Natural killer cell (primary cell): ENCODE data around the gene TMEM170B. TPM values are rescaled to one million over a fixed set of nuclear protein-coding genes. Genes with fewer than 3 reads are reported as not detected.

Experiments used
- ATAC-seq, 3 donors: fragments of 150-1000 bp in 2 of 3; fragments of 200-7000 bp in 1 of 3; cut with Tn5 transposase; 1 replicate in 1 of 3; 2 replicates in 2 of 3; pipeline ENCODE4 v1.10.0; 2021; ENCODE audit warnings: mild to moderate bottlenecking in 2 of 3, moderate library complexity in 2 of 3
- DNase-seq, 2 donors: peaks; one replicate each; pipeline versions ENCODE4 v3.0.0 to v3.0.0-alpha.2; 2013 to 2021; ENCODE audit warnings: mixed read lengths in 1 of 2
- H3K27ac ChIP-seq: one replicate; pipeline ENCODE4 v1.5.1; 2013; ENCODE audit warnings: mild to moderate bottlenecking, low read length
- H3K27me3 ChIP-seq: one replicate; pipeline ENCODE4 v1.6.1; 2013; ENCODE audit warnings: low read length; ENCODE audit not compliant: control insufficient read depth, insufficient read depth
- H3K36me3 ChIP-seq: one replicate; pipeline ENCODE4 v1.6.1; 2013; ENCODE audit warnings: low read length; ENCODE audit not compliant: control insufficient read depth, insufficient read depth
- H3K4me1 ChIP-seq: one replicate; pipeline ENCODE4 v1.6.1; 2013; ENCODE audit warnings: low read length; ENCODE audit not compliant: control insufficient read depth, insufficient read depth
- H3K4me3 ChIP-seq: one replicate; pipeline ENCODE4 v1.5.1; 2013; ENCODE audit warnings: low read length
- H3K9me3 ChIP-seq: one replicate; pipeline ENCODE4 v1.6.1; 2013; ENCODE audit warnings: low read length; ENCODE audit not compliant: control insufficient read depth, insufficient read depth
- H3K27ac Mint-ChIP-seq, 2 donors: one replicate each; pipeline ENCODE4 v1.8.0; 2022; ENCODE audit warnings: mild to moderate bottlenecking in 2 of 2, mixed read lengths in 2 of 2, moderate library complexity in 1 of 2
- H3K27me3 Mint-ChIP-seq, 2 donors: one replicate each; pipeline ENCODE4 v1.8.0; 2022; ENCODE audit warnings: low read depth in 2 of 2, mixed read lengths in 2 of 2
- H3K36me3 Mint-ChIP-seq: one replicate; pipeline ENCODE4 v1.8.0; 2022; ENCODE audit warnings: mixed read lengths
- H3K4me1 Mint-ChIP-seq, 2 donors: one replicate each; pipeline ENCODE4 v1.8.0; 2022; ENCODE audit warnings: mixed read lengths in 2 of 2
- H3K4me3 Mint-ChIP-seq: one replicate; pipeline ENCODE4 v1.8.0; 2022; ENCODE audit warnings: mild to moderate bottlenecking, moderate library complexity, mixed read lengths
- H3K9me3 Mint-ChIP-seq, 2 donors: one replicate each; pipeline ENCODE4 v1.8.0; 2022; ENCODE audit warnings: mixed read lengths in 2 of 2
- WGBS: methylation state at CpG from one replicate; pipeline ENCODE4 v1.1.7; 2013; ENCODE audit warnings: missing lambda C conversion rate; ENCODE audit not compliant: insufficient coverage; 5-methylcytosine and 5-hydroxymethylcytosine counted together
- intact Hi-C: fragments of 100-400 bp; cut with micrococcal nuclease; formaldehyde crosslinking; loops from one replicate; pipeline ENCODE4 v1.14.2; 2022
- total RNA-seq, 4 donors: library from RNA; stranded (reverse); fragments of 120-200 nt in 1 of 4; gene quantifications; one replicate each; pipeline versions ENCODE4 v1.2.3 to v1.2.4, GENCODE V29; 2013 to 2022
- TF ChIP-seq, protein P1 (sequence below): fragments of 200-600 bp; IDR thresholded peaks from one replicate; pipeline ENCODE4 v1.8.0; 2022; ENCODE audit warnings: antibody characterized with exemption

TMEM170B gene
- total RNA-seq, 3 donors from 2014 or later (not counting 1 experiment from before 2014, with no cell fraction given): 1.8 to 3.6 (median 2.5) TPM

DNA sequence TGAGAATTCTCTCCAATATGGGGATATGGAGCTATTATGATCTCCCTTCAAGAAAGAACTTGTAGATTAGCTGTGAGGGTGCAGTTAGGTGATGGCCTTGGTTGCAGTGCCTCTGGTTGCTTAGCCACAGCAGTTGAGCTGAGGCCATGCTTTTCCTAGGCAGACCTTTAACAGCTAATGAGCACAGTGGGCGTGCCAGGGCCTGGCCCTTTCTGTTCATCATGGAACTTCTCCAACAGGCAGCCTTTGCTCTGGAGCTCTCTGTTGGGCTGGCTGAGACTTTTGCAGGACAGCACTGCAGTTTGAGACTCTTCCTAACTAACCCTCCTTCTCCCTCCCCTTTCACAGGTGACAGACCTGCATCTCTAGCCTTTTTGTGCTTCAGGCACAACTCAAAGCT is 39.7 kb upstream of the TMEM170B start:
- Histone ChIP-seq H3K27me3 (no peaks in the 10 kb centered on the region), H3K9me3 (no peaks in the 10 kb centered on the region), H3K36me3 (no peaks in the 10 kb centered on the region), H3K27ac (no peak overlapping the region), H3K4me3 (no peak overlapping the region), H3K4me1 (no peaks in the 10 kb centered on the region)
- H3K9me3 Mint-ChIP-seq: no peaks in the 10 kb centered on the region
- TF ChIP-seq, protein P1, sequence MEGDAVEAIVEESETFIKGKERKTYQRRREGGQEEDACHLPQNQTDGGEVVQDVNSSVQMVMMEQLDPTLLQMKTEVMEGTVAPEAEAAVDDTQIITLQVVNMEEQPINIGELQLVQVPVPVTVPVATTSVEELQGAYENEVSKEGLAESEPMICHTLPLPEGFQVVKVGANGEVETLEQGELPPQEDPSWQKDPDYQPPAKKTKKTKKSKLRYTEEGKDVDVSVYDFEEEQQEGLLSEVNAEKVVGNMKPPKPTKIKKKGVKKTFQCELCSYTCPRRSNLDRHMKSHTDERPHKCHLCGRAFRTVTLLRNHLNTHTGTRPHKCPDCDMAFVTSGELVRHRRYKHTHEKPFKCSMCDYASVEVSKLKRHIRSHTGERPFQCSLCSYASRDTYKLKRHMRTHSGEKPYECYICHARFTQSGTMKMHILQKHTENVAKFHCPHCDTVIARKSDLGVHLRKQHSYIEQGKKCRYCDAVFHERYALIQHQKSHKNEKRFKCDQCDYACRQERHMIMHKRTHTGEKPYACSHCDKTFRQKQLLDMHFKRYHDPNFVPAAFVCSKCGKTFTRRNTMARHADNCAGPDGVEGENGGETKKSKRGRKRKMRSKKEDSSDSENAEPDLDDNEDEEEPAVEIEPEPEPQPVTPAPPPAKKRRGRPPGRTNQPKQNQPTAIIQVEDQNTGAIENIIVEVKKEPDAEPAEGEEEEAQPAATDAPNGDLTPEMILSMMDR: no peak
- H3K27ac Mint-ChIP-seq: no peak overlapping the region
- DNase-seq (no peak), ATAC-seq (no peak)
- WGBS: 96% methylated on average over 1 of the region's 1 CpG
- intact Hi-C loops: loop anchor here (10.0 kb wide), 1 partner anchor 543 kb away; no protein-coding TSS in a partner anchor
- H3K36me3 Mint-ChIP-seq: no peaks in the 10 kb centered on the region
- H3K4me3 Mint-ChIP-seq: no peak overlapping the region
- H3K4me1 Mint-ChIP-seq: no peaks in the 10 kb centered on the region
- H3K27me3 Mint-ChIP-seq: peaks cover 2% of the 10 kb centered on the region in 2 donors

DNA sequence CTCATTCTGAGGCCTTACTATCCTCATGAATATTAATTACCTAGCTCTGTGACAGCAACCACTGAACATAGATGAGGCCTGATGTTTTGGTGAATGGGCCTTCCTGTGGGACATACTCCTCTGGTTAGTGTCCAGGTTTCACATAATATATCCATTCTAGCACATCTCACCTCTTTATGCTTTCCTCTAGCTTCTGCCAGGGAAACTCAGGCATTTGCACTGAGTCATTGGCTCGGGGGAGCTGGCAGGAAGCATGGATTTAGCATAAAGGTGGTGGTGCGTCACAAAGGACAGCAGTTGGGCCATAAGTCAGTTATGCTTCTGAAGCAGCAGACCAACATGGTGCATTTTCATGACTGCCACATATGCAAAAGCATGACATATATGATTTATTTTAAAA is 37.5 kb upstream of the TMEM170B start:
- intact Hi-C loops: no loop called here
- no peak for ATAC-seq
- no peaks in the 10 kb centered on the region for H3K4me1 Mint-ChIP-seq

DNA sequence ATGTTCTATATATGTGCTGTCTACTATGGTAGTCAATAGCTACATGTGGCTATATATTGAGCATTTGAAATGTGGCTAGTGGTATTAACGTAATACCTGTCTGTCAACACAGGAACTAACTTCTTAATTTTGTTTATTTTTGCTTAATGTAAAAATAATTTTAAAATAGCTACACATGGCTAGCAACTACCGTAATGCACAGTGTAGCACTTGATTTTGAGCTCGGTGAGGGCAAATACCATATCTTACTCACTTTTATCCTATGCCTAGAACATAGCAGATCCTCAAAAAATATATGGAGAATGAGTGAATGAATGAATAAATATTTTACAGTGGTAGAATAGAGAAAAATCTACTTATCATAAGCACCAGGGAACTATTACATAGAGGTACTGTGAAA is 28.1 kb upstream of the TMEM170B start:
- Mint-ChIP-seq H3K4me1 (no peaks in the 10 kb centered on the region), H3K4me3 (no peak overlapping the region), H3K27ac (no peak overlapping the region), H3K27me3 (peaks cover 12 to 40% of the 10 kb centered on the region in 2 donors), H3K36me3 (no peaks in the 10 kb centered on the region), H3K9me3 (no peaks in the 10 kb centered on the region)
- Histone ChIP-seq H3K36me3 (no peaks in the 10 kb centered on the region), H3K27me3 (no peaks in the 10 kb centered on the region), H3K27ac (no peak overlapping the region), H3K4me3 (no peak overlapping the region), H3K9me3 (no peaks in the 10 kb centered on the region), H3K4me1 (no peaks in the 10 kb centered on the region)
- intact Hi-C loops: no loop called here
- ATAC-seq (no peak), DNase-seq (no peak)
- WGBS: 80% methylated on average over 1 of the region's 3 CpGs
- TF ChIP-seq, protein P1: no peak

More for the DNA sequence above, 37.5 kb upstream of the TMEM170B start:
- Mint-ChIP-seq H3K27me3 (peaks cover 8 to 12% of the 10 kb centered on the region in 2 donors), H3K4me3 (no peak overlapping the region), H3K9me3 (no peaks in the 10 kb centered on the region), H3K36me3 (no peaks in the 10 kb centered on the region), H3K27ac (no peak overlapping the region)
- Histone ChIP-seq H3K4me1 (no peaks in the 10 kb centered on the region), H3K4me3 (no peak overlapping the region), H3K36me3 (no peaks in the 10 kb centered on the region), H3K27ac (no peak overlapping the region), H3K27me3 (no peaks in the 10 kb centered on the region), H3K9me3 (no peaks in the 10 kb centered on the region)
- no peak for DNase-seq
- 94% methylated on average over 2 of the region's 2 CpGs for WGBS
- TF ChIP-seq, protein P1: no peak

DNA sequence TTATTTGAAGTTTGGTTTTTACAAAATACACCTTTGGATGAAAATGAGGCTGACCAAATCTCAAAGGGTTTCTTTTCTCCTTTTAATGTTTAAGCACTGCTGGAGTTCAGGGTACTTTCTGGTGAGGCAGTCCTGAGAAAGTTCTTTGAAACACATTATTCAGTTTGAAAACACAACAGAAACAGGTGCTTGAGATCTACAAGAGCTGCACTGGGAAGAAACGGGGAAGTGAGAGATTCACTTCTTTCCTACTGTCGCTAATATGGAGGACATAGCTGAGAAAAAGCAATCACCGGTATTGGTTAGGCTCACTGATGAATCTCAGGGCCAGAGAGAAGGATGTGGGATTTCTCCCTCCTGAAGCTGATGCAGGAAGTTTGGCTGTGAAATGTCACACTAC is 22.9 kb upstream of the TMEM170B start:
- intact Hi-C loops: no loop called here

More for the DNA sequence above, 22.9 kb upstream of the TMEM170B start:
- ATAC-seq: no peak
- Histone ChIP-seq H3K36me3 (no peaks in the 10 kb centered on the region), H3K27ac (no peak overlapping the region), H3K4me3 (no peak overlapping the region), H3K9me3 (no peaks in the 10 kb centered on the region), H3K27me3 (no peaks in the 10 kb centered on the region), H3K4me1 (no peaks in the 10 kb centered on the region)
- H3K4me3 Mint-ChIP-seq: no peak overlapping the region
- TF ChIP-seq, protein P1: no peak
- H3K27ac Mint-ChIP-seq: no peak overlapping the region
- H3K27me3 Mint-ChIP-seq: peaks cover 9 to 44% of the 10 kb centered on the region in 2 donors
- DNase-seq: no peak
- WGBS: 58% methylated on average over 3 of the region's 3 CpGs
- H3K4me1 Mint-ChIP-seq: no peaks in the 10 kb centered on the region
- H3K9me3 Mint-ChIP-seq: peaks cover 0 to 2% of the 10 kb centered on the region in 2 donors
- no peaks in the 10 kb centered on the region for H3K36me3 Mint-ChIP-seq
